ENCODE data around the gene ATP23.

The ATP23 gene

GRCh38 chr12:57908511-57908910, 32.9 kb upstream of the ATP23 start:
- no peak for DNase-seq (ENCODE audit: low read depth)

- no peak for DNase-seq (ENCODE audit: low read depth)
These were observed 32.3 kb upstream of the ATP23 start for GRCh38 chr12:57909056-57909455.

- DNase-seq (ENCODE audit: low read depth), result no peak
These were observed 31.8 kb upstream of the ATP23 start for GRCh38 chr12:57909611-57910010.

- DNase-seq (ENCODE audit: low read depth), result no peak
These were observed 23.2 kb upstream of the ATP23 start for GRCh38 chr12:57918147-57918546.

- DNase-seq (ENCODE audit: low read depth), result no peak
These were observed 14.3 kb upstream of the ATP23 start for GRCh38 chr12:57927086-57927485.

GRCh38 chr12:57929092-57929830, 12.1 kb upstream of the ATP23 start:
- DNase-seq (ENCODE audit: low read depth), result no peak

- no peak for DNase-seq (ENCODE audit: low read depth)
These were observed 6.5 kb upstream of the ATP23 start for GRCh38 chr12:57934819-57935218.

GRCh38 chr12:57935331-57935730, 6.0 kb upstream of the ATP23 start:
- no peak for DNase-seq (ENCODE audit: low read depth)

- DNase-seq (ENCODE audit: low read depth), result peak; percentile 82
These were observed 5.4 kb upstream of the ATP23 start for GRCh38 chr12:57935839-57936512.

GRCh38 chr12:57936513-57936883, 4.9 kb upstream of the ATP23 start:
- no peak for DNase-seq (ENCODE audit: low read depth)

- no peak for DNase-seq (ENCODE audit: low read depth)
These were observed 2.1 kb upstream of the ATP23 start for GRCh38 chr12:57939291-57939690.

GRCh38 chr12:57940052-57940914, 1.1 kb upstream of the ATP23 start:
- no peak for DNase-seq (ENCODE audit: low read depth)

GRCh38 chr12:57940915-57941164, 527 bp upstream of the ATP23 start:
- no peak for DNase-seq (ENCODE audit: low read depth)

GRCh38 chr12:57943438-57944080, 2.2 kb downstream of the ATP23 start:
- no peak for DNase-seq (ENCODE audit: low read depth)

- no peak for DNase-seq (ENCODE audit: low read depth)
These were observed 3.1 kb downstream of the ATP23 start for GRCh38 chr12:57944313-57945023.

GRCh38 chr12:57952766-57953165, 11.4 kb downstream of the ATP23 start:
- no peak for DNase-seq (ENCODE audit: low read depth)

- no peak for DNase-seq (ENCODE audit: low read depth)
These were observed 13.4 kb downstream of the ATP23 start for GRCh38 chr12:57954768-57955167.

- DNase-seq (ENCODE audit: low read depth), result no peak
These were observed 16.8 kb downstream of the ATP23 start for GRCh38 chr12:57958061-57958657.

GRCh38 chr12:57964421-57964820, 23.1 kb downstream of the ATP23 start:
- DNase-seq (ENCODE audit: low read depth), result no peak

- DNase-seq (ENCODE audit: low read depth), result no peak
These were observed 24.4 kb downstream of the ATP23 start for GRCh38 chr12:57965766-57966165.

GRCh38 chr12:57966536-57966935, 25.2 kb downstream of the ATP23 start:
- no peak for DNase-seq (ENCODE audit: low read depth)

All from activated T-cell treated with anti-CD3 and anti-CD28 coated beads for 48 hours (primary cell).